SK-N-SH (cell line): ENCODE measurements around the gene ATXN7. TPM values are rescaled to one million over a fixed set of nuclear protein-coding genes. Genes with fewer than 3 reads are reported as not detected.

Source experiments
- CTCF ChIA-PET: fragments of 300-600, 350-600 bp; formaldehyde crosslinking; extraction: SDS; loops from one replicate; lab custom pipeline; 2021; lab: Yijun Ruan, JAX
- POLR2A ChIA-PET: fragments of 350-600 bp; sonication (Branson Sonifier 250); formaldehyde crosslinking; extraction: SDS; loops from one replicate; lab custom pipeline; 2020; ENCODE audit warnings: antibody characterized with exemption, inconsistent platforms; lab: Yijun Ruan, JAX
- DNase-seq: peaks from one replicate; pipeline ENCODE4 v3.0.0; 2012
- H2AFZ ChIP-seq: fragments of 200-600 bp; sonication (generic); 2 replicates; pipeline ENCODE4 v1.8.1; 2016; ENCODE audit warnings: antibody characterized with exemption, mild to moderate bottlenecking, low read depth
- H3F3A ChIP-seq: fragments of 200-600 bp; sonication (generic); replicated peaks from 2 replicates; pipeline ENCODE3; 2016; ENCODE audit warnings: antibody characterized with exemption, mild to moderate bottlenecking; ENCODE audit not compliant: insufficient read depth
- H3K27ac ChIP-seq, 2 experiments: fragments of 200-500 bp in 1 of 2; fragments of 200-600 bp in 1 of 2; sonication (Bioruptor generic) in 1 of 2; sonication (generic), shearing (Covaris generic) in 1 of 2; 2 replicates each; pipeline versions ENCODE4 v1.5.1 to v1.6.1; 2014 to 2016; ENCODE audit warnings: low read depth in 2 of 2, inconsistent platforms in 1 of 2, low read length in 1 of 2, mild to moderate bottlenecking in 1 of 2, mixed read lengths in 1 of 2
- H3K27me3 ChIP-seq: fragments of 200-600 bp; sonication (generic), shearing (Covaris generic); 2 replicates; pipeline ENCODE4 v1.6.1; 2016; ENCODE audit warnings: mixed run types; ENCODE audit not compliant: insufficient read depth
- H3K36me3 ChIP-seq, 2 experiments: fragments of 200-500 bp in 1 of 2; fragments of 200-600 bp in 1 of 2; sonication (Bioruptor generic) in 1 of 2; sonication (generic) in 1 of 2; replicated peaks in 1 of 2; 2 replicates each; pipeline versions ENCODE3 to v1.5.1; 2014 to 2016; ENCODE audit warnings: low read length in 1 of 2, mild to moderate bottlenecking in 1 of 2; ENCODE audit not compliant: insufficient read depth in 2 of 2, control insufficient read depth in 1 of 2
- H3K4me1 ChIP-seq, 2 experiments: fragments of 200-500 bp in 1 of 2; fragments of 200-600 bp in 1 of 2; sonication (Bioruptor generic) in 1 of 2; sonication (generic), shearing (Covaris generic) in 1 of 2; 2 replicates each; pipeline versions ENCODE4 v1.5.1 to v1.6.1; 2014 to 2016; ENCODE audit warnings: low read depth in 1 of 2, low read length in 1 of 2, mixed run types in 1 of 2; ENCODE audit not compliant: insufficient read depth in 2 of 2, control insufficient read depth in 1 of 2
- H3K4me2 ChIP-seq: fragments of 200-600 bp; sonication (generic), shearing (Covaris generic); 2 replicates; pipeline ENCODE4 v1.6.1; 2017; ENCODE audit warnings: mixed run types
- H3K4me3 ChIP-seq, 2 experiments: fragments of 200-500 bp in 1 of 2; fragments of 200-600 bp in 1 of 2; sonication (Bioruptor generic) in 1 of 2; sonication (generic), shearing (Covaris generic) in 1 of 2; 2 replicates each; pipeline versions ENCODE4 v1.5.1 to v1.8.1; 2014 to 2016; ENCODE audit warnings: low read depth in 2 of 2, inconsistent platforms in 1 of 2, low read length in 1 of 2, mild to moderate bottlenecking in 1 of 2, mixed read lengths in 1 of 2, moderate library complexity in 1 of 2
- H3K79me2 ChIP-seq: fragments of 200-600 bp; sonication (generic); 2 replicates; pipeline ENCODE4 v1.8.1; 2017; ENCODE audit warnings: mild to moderate bottlenecking; ENCODE audit not compliant: insufficient read depth
- H3K9ac ChIP-seq: fragments of 200-600 bp; sonication (generic); 2 replicates; pipeline ENCODE4 v1.6.1; 2017; ENCODE audit warnings: mixed run types
- H3K9me2 ChIP-seq: fragments of 200-600 bp; sonication (generic); 2 replicates; pipeline ENCODE4 v1.6.1; 2017; ENCODE audit warnings: mixed run types
- H3K9me3 ChIP-seq: fragments of 200-600 bp; sonication (generic); 2 replicates; pipeline ENCODE4 v1.6.1; 2017; ENCODE audit warnings: mixed run types, mild to moderate bottlenecking, moderate library complexity
- H4K20me1 ChIP-seq: fragments of 200-600 bp; sonication (generic); 2 replicates; pipeline ENCODE4 v1.6.1; 2017; ENCODE audit warnings: mild to moderate bottlenecking, mixed run types; ENCODE audit not compliant: insufficient read depth
- CTCF ChIP-seq: fragments of 200-600 bp; sonication (generic); IDR thresholded peaks from 2 replicates; pipeline ENCODE4 v1.6.1; 2017; ENCODE audit warnings: antibody characterized with exemption, mild to moderate bottlenecking, moderate library complexity
- ELF1 ChIP-seq: IDR thresholded peaks from 2 replicates; pipeline ENCODE4 v1.4.0; 2012
- EP300 ChIP-seq, 2 experiments: IDR thresholded peaks; 2 replicates each; pipeline versions ENCODE4 v1.4.0 to v1.6.1; 2012; ENCODE audit warnings: borderline replicate concordance in 1 of 2, low read depth in 1 of 2, low read length in 1 of 2
- FOXM1 ChIP-seq: IDR thresholded peaks from 2 replicates; pipeline ENCODE4 v1.4.0; 2012; ENCODE audit warnings: low read depth, mild to moderate bottlenecking
- GABPA ChIP-seq: IDR thresholded peaks from 2 replicates; pipeline ENCODE4 v1.4.0; 2012; ENCODE audit warnings: low read depth, mild to moderate bottlenecking
- IRF3 ChIP-seq: fragments of 150-350 bp; IDR thresholded peaks from 2 replicates; pipeline ENCODE4 v1.6.1; 2016; ENCODE audit warnings: mild to moderate bottlenecking, low read depth, low read length
- JUND ChIP-seq: IDR thresholded peaks from 2 replicates; pipeline ENCODE4 v1.4.0; 2012
- MAX ChIP-seq: IDR thresholded peaks from 2 replicates; pipeline ENCODE4 v1.4.0; 2012; ENCODE audit warnings: low read depth
- MEF2A ChIP-seq: IDR thresholded peaks from 2 replicates; pipeline ENCODE4 v1.4.0; 2012; ENCODE audit warnings: low read depth, borderline replicate concordance
- NFIC ChIP-seq: IDR thresholded peaks from 2 replicates; pipeline ENCODE4 v1.4.0; 2012; ENCODE audit warnings: borderline replicate concordance
- NRF1 ChIP-seq: IDR thresholded peaks from 2 replicates; pipeline ENCODE4 v1.6.1; 2012; ENCODE audit warnings: low read depth, mild to moderate bottlenecking, low read length
- PBX3 ChIP-seq: IDR thresholded peaks from 2 replicates; pipeline ENCODE4; 2012
- RAD21 ChIP-seq: IDR thresholded peaks from 2 replicates; pipeline ENCODE4 v1.6.1; 2012; ENCODE audit warnings: mild to moderate bottlenecking, low read length
- RCOR1 ChIP-seq: fragments of 150-350 bp; IDR thresholded peaks from 2 replicates; pipeline ENCODE4 v1.6.1; 2017; ENCODE audit warnings: antibody characterized with exemption, low read length
- REST ChIP-seq: IDR thresholded peaks from 2 replicates; pipeline ENCODE4 v1.6.1; 2012; ENCODE audit warnings: mild to moderate bottlenecking, low read depth, low read length, moderate library complexity
- SIN3A ChIP-seq: IDR thresholded peaks from 2 replicates; pipeline ENCODE4 v1.6.1; 2012; ENCODE audit warnings: low read depth, mild to moderate bottlenecking, low read length, moderate library complexity, borderline replicate concordance
- TAF1 ChIP-seq: IDR thresholded peaks from 2 replicates; pipeline ENCODE4 v1.6.1; 2012; ENCODE audit warnings: low read depth, mild to moderate bottlenecking, low read length, moderate library complexity, borderline replicate concordance
- TCF12 ChIP-seq: IDR thresholded peaks from 2 replicates; pipeline ENCODE4 v1.4.0; 2012
- USF1 ChIP-seq: IDR thresholded peaks from 2 replicates; pipeline ENCODE4 v1.4.0; 2012; ENCODE audit warnings: low read depth, borderline replicate concordance
- USF2 ChIP-seq: fragments of 150-350 bp; IDR thresholded peaks from 2 replicates; pipeline ENCODE4 v1.6.1; 2017; ENCODE audit warnings: antibody characterized with exemption, low read length, low read depth, borderline replicate concordance
- WGBS: methylation state at CpG from one replicate; pipeline ENCODE4 v1.1.6; 2017; ENCODE audit warnings: low lambda C conversion rate; 5-methylcytosine and 5-hydroxymethylcytosine counted together
- polyA plus RNA-seq, 3 experiments: library from polyadenylated mRNA; depleted of rRNA; stranded (reverse); fragments of >200 nt; gene quantifications; 2 replicates each; pipeline ENCODE4 v1.2.3, GENCODE V29; 2012

The ATXN7 gene
- polyA plus RNA-seq, 1 of the 3 experiments (the other 2 are of a cell fraction): 6.2 TPM

GRCh38 chr3:63972196-63972595 is 108.5 kb downstream of the ATXN7 start:
- peaks cover 12 to 22% of the 10 kb centered on the region in 2 experiments; a peak in 3 of 4 replicates for H3K4me1 ChIP-seq
- no peaks in the 10 kb centered on the region for H3K27me3 ChIP-seq
- no peaks in the 10 kb centered on the region for H3K9me2 ChIP-seq
- H3K36me3 ChIP-seq: peaks cover 11 to 14% of the 10 kb centered on the region in 2 experiments
- no peak overlapping the region for H3K4me3 ChIP-seq
- ChIA-PET POLR2A (no interaction called here), CTCF (interaction anchor here (1.3 to 4.6 kb wide), 3 partner anchors 9 to 21 kb away, joined by 5 to 20 read pairs (median 9); no protein-coding TSS in a partner anchor)
- peaks cover 79% of the 10 kb centered on the region for H3K79me2 ChIP-seq
- no peak overlapping the region for H3K9ac ChIP-seq
- no peaks in the 10 kb centered on the region for H3K9me3 ChIP-seq
- WGBS: 87% methylated on average over 2 of the region's 2 CpGs
- no peak for DNase-seq
- peaks cover 21% of the 10 kb centered on the region for H4K20me1 ChIP-seq
- no peak overlapping the region for H3K27ac ChIP-seq
- TF ChIP-seq TCF12: peak; percentile 33; the same call in 1 of the 2 replicates
- TF ChIP-seq GABPA: no peak
- TF ChIP-seq USF1: no peak
- no peak for TF ChIP-seq EP300 (IDR thresholded peaks at IDR 0.05; ENCODE audit: borderline replicate concordance in 1 of 2, low read depth in 1 of 2, low read length in 1 of 2)
- TF ChIP-seq MEF2A: no peak
- peak; percentile 16; the same call in 1 of the 2 replicates for TF ChIP-seq PBX3
- 0 out of 2 replicates have a peak, but pooled peaks have one; percentile 43 for TF ChIP-seq MAX
- no peak for TF ChIP-seq SIN3A
- H3F3A ChIP-seq: no peaks in the 10 kb centered on the region
- H2AFZ ChIP-seq: no peak overlapping the region
- no peak overlapping the region for H3K4me2 ChIP-seq

- peaks cover 11 to 14% of the 10 kb centered on the region in 2 experiments for H3K36me3 ChIP-seq
- H3K4me3 ChIP-seq: no peak overlapping the region
- no peaks in the 10 kb centered on the region for H3F3A ChIP-seq
- H3K79me2 ChIP-seq: peaks cover 84% of the 10 kb centered on the region
- WGBS: 86% methylated on average over 4 of the region's 4 CpGs
- H2AFZ ChIP-seq: no peak overlapping the region
- H3K4me1 ChIP-seq: peaks cover 7 to 14% of the 10 kb centered on the region in 2 experiments; a peak in 3 of 4 replicates
- no peak overlapping the region for H3K4me2 ChIP-seq
- H4K20me1 ChIP-seq: peaks cover 29% of the 10 kb centered on the region
- POLR2A ChIA-PET: no interaction called here
- no peaks in the 10 kb centered on the region for H3K9me3 ChIP-seq
- H3K27ac ChIP-seq: no peak overlapping the region
- H3K9me2 ChIP-seq: no peaks in the 10 kb centered on the region
- no peak overlapping the region for H3K9ac ChIP-seq
- H3K27me3 ChIP-seq: no peaks in the 10 kb centered on the region
- no peak for DNase-seq
- CTCF ChIA-PET: interaction anchor here (1.0 to 4.6 kb wide), 5 partner anchors 10 to 20 kb away, joined by 3 to 20 read pairs (median 5); no protein-coding TSS in a partner anchor
- no peak for TF ChIP-seq IRF3
- TF ChIP-seq REST: no peak
- no peak for TF ChIP-seq USF2
- TF ChIP-seq TAF1: no peak
- TF ChIP-seq ELF1: no peak
- TF ChIP-seq FOXM1: no peak
- TF ChIP-seq CTCF: no peak
- no peak for TF ChIP-seq NFIC
- no peak for TF ChIP-seq RCOR1
- TF ChIP-seq JUND: no peak
- TF ChIP-seq RAD21: no peak
- no peak for TF ChIP-seq NRF1
Measured at GRCh38 chr3:63972987-63973386, 109.3 kb downstream of the ATXN7 start.
